NB4 (cell line): Measurements from ENCODE around the gene PNLIPRP2.

Experiments used
- CTCF ChIP-seq: IDR thresholded peaks from one replicate; pipeline ENCODE4 v1.5.1; 2012; ENCODE audit warnings: low read depth, low read length
- POLR2A ChIP-seq: IDR thresholded peaks from 2 replicates; pipeline ENCODE4 v1.6.1; 2011; ENCODE audit warnings: mild to moderate bottlenecking; ENCODE audit not compliant: insufficient read length; ENCODE audit errors: extremely low read depth

GRCh38 chr10:116636976-116637375 is 16.2 kb downstream of the PNLIPRP2 start:
- no peak for TF ChIP-seq POLR2A
- no peak for TF ChIP-seq CTCF
